ENCODE data around the gene DCDC1. TPM values are rescaled to one million over a fixed set of nuclear protein-coding genes. Genes with fewer than 3 reads are reported as not detected.

DCDC1 gene
- total RNA-seq, 1 experiment from 2014 or later: not detected

DNA sequence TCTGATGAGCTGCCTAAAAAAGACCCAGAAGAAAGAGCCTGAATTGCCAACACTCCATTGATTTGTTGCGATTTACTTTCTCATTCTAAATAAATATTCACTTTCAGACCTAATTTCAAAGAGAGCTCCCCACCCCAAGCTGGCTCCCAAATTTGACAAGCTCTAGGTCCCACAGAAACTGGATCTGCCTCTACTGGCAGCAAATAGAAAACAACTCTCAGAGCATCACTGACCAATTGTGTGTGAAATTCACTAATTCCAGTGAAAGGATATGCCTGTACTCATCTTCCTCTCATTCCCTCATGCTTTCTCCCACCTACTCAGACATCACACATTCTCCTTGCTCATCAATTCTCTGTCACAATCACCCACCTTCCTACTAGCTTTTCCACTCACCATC is 249.1 kb downstream of the DCDC1 start:
- H3K4me3 ChIP-seq (ENCODE audit: low read depth in 2 of 2, low read length in 2 of 2): no peak overlapping the region
- TF ChIP-seq SIN3A (IDR thresholded peaks at IDR 0.05; ENCODE audit: borderline replicate concordance, insufficient read depth, low read depth, low read length) (no peak), TCF7L2 (IDR thresholded peaks at IDR 0.05; ENCODE audit: low read depth, low read length) (no peak), POLR2AphosphoS5 (IDR thresholded peaks at IDR 0.05; ENCODE audit: low read depth, low read length) (no peak)
- TF ChIP-seq, protein P1, sequence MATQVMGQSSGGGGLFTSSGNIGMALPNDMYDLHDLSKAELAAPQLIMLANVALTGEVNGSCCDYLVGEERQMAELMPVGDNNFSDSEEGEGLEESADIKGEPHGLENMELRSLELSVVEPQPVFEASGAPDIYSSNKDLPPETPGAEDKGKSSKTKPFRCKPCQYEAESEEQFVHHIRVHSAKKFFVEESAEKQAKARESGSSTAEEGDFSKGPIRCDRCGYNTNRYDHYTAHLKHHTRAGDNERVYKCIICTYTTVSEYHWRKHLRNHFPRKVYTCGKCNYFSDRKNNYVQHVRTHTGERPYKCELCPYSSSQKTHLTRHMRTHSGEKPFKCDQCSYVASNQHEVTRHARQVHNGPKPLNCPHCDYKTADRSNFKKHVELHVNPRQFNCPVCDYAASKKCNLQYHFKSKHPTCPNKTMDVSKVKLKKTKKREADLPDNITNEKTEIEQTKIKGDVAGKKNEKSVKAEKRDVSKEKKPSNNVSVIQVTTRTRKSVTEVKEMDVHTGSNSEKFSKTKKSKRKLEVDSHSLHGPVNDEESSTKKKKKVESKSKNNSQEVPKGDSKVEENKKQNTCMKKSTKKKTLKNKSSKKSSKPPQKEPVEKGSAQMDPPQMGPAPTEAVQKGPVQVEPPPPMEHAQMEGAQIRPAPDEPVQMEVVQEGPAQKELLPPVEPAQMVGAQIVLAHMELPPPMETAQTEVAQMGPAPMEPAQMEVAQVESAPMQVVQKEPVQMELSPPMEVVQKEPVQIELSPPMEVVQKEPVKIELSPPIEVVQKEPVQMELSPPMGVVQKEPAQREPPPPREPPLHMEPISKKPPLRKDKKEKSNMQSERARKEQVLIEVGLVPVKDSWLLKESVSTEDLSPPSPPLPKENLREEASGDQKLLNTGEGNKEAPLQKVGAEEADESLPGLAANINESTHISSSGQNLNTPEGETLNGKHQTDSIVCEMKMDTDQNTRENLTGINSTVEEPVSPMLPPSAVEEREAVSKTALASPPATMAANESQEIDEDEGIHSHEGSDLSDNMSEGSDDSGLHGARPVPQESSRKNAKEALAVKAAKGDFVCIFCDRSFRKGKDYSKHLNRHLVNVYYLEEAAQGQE (IDR thresholded peaks at IDR 0.05; ENCODE audit: insufficient read depth in 1 of 2, low read depth in 2 of 2, low read length in 1 of 2): no peak
- TF ChIP-seq, protein P2, sequence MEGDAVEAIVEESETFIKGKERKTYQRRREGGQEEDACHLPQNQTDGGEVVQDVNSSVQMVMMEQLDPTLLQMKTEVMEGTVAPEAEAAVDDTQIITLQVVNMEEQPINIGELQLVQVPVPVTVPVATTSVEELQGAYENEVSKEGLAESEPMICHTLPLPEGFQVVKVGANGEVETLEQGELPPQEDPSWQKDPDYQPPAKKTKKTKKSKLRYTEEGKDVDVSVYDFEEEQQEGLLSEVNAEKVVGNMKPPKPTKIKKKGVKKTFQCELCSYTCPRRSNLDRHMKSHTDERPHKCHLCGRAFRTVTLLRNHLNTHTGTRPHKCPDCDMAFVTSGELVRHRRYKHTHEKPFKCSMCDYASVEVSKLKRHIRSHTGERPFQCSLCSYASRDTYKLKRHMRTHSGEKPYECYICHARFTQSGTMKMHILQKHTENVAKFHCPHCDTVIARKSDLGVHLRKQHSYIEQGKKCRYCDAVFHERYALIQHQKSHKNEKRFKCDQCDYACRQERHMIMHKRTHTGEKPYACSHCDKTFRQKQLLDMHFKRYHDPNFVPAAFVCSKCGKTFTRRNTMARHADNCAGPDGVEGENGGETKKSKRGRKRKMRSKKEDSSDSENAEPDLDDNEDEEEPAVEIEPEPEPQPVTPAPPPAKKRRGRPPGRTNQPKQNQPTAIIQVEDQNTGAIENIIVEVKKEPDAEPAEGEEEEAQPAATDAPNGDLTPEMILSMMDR (IDR thresholded peaks at IDR 0.05): no peak
- no peaks in the 10 kb centered on the region for H3K9me3 ChIP-seq (ENCODE audit: control insufficient read depth, insufficient read depth, low read depth, low read length)
- BruUV-seq (replicated peaks): no TSS peak
- DNase-seq (ENCODE audit: low read depth, low spot score) (no peak), ATAC-seq (no peak)
- no peak overlapping the region for H3K27ac ChIP-seq (ENCODE audit: low read length)
- in situ Hi-C loops (cut with HindIII; ENCODE audit: low pct_unique_long_range_greater_than_20kb, low sequenced_read_pairs) (no loop called here), intact Hi-C loops (cut with micrococcal nuclease; ENCODE audit: unreplicated experiment) (no loop called here)
- H3K36me3 ChIP-seq (ENCODE audit: control insufficient read depth, insufficient read depth, low read length): no peaks in the 10 kb centered on the region
- H3K4me1 ChIP-seq (ENCODE audit: control insufficient read depth, insufficient read depth, low read length): no peaks in the 10 kb centered on the region
- no peaks in the 10 kb centered on the region for H3K27me3 ChIP-seq (ENCODE audit: control insufficient read depth, insufficient read depth, low read length)
- POLR2A ChIA-PET: no interaction called here
- CTCF ChIA-PET: no interaction called here

DNA sequence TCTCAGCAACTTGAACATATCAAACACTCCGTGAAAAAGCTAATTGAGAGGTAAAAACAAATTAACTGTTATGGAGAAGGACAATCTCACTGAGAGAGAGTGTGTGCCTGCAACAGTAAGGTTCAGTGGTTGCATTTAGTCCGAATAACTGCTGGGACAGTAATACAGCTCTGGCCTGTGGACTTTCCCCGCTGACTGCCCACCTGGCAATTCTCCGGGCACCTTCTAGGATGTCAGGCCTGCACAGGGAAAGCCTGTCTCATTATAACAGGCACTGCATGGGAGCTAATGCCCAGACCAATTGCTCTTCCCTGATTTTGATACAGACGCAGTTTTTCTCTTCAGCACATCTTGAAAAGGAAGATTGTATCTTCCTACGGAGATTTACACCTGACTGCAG is 251.0 kb downstream of the DCDC1 start:
- Histone ChIP-seq H3K27me3 (ENCODE audit: control insufficient read depth, insufficient read depth, low read length) (no peaks in the 10 kb centered on the region), H3K27ac (ENCODE audit: low read length) (no peak overlapping the region), H3K9me3 (ENCODE audit: control insufficient read depth, insufficient read depth, low read depth, low read length) (no peaks in the 10 kb centered on the region), H3K36me3 (ENCODE audit: control insufficient read depth, insufficient read depth, low read length) (no peaks in the 10 kb centered on the region), H3K4me1 (ENCODE audit: control insufficient read depth, insufficient read depth, low read length) (no peaks in the 10 kb centered on the region), H3K4me3 (ENCODE audit: low read depth in 2 of 2, low read length in 2 of 2) (no peak overlapping the region)
- DNase-seq (ENCODE audit: low read depth, low spot score): no peak
- no TSS peak for BruUV-seq (replicated peaks)
- intact Hi-C loops (cut with micrococcal nuclease; ENCODE audit: unreplicated experiment) (no loop called here), in situ Hi-C loops (cut with HindIII; ENCODE audit: low pct_unique_long_range_greater_than_20kb, low sequenced_read_pairs) (no loop called here)
- TF ChIP-seq POLR2AphosphoS5 (IDR thresholded peaks at IDR 0.05; ENCODE audit: low read depth, low read length) (no peak), SIN3A (IDR thresholded peaks at IDR 0.05; ENCODE audit: borderline replicate concordance, insufficient read depth, low read depth, low read length) (no peak)
- TF ChIP-seq, protein P2 (IDR thresholded peaks at IDR 0.05): no peak
- POLR2A ChIA-PET: no interaction called here
- CTCF ChIA-PET: no interaction called here
- no peak for ATAC-seq

Measured in Panc1 (cell line).